ENCODE data around the gene TTC9.

- TF ChIP-seq FOXK1 (CRISPR knock-in tag; IDR thresholded peaks at IDR 0.05) (no peak), CTCF (IDR thresholded peaks at IDR 0.05) (no peak), ARID4B (CRISPR knock-in tag; IDR thresholded peaks at IDR 0.05; ENCODE audit: borderline replicate concordance) (no peak), FOXP4 (CRISPR knock-in tag; IDR thresholded peaks at IDR 0.05) (no peak), JUN (CRISPR knock-in tag; IDR thresholded peaks at IDR 0.05) (no peak), ZNF416 (CRISPR knock-in tag; IDR thresholded peaks at IDR 0.05) (no peak), ZBTB21 (CRISPR knock-in tag; IDR thresholded peaks at IDR 0.05; ENCODE audit: borderline replicate concordance) (no peak), MAX (CRISPR knock-in tag; IDR thresholded peaks at IDR 0.05) (no peak), NR2C2 (CRISPR knock-in tag; IDR thresholded peaks at IDR 0.05) (no peak), NR1H2 (CRISPR knock-in tag; IDR thresholded peaks at IDR 0.05) (no peak)
These were observed 25.1 kb upstream of the TTC9 start for GRCh38 chr14:70616646-70617045.

All from WTC11 (cell line).